ENCODE data around the gene CHD3. TPM values are rescaled to one million over a fixed set of nuclear protein-coding genes. Genes with fewer than 3 reads are reported as not detected.
A peak's percentile ranks its signal among the peaks of the same experiment; 100 is the strongest.

CHD3 gene
- total and polyA plus RNA-seq, 2 donors (not counting 3 experiments of a cell fraction or from before 2014, with no cell fraction given), result 102 to 185 TPM

DNA sequence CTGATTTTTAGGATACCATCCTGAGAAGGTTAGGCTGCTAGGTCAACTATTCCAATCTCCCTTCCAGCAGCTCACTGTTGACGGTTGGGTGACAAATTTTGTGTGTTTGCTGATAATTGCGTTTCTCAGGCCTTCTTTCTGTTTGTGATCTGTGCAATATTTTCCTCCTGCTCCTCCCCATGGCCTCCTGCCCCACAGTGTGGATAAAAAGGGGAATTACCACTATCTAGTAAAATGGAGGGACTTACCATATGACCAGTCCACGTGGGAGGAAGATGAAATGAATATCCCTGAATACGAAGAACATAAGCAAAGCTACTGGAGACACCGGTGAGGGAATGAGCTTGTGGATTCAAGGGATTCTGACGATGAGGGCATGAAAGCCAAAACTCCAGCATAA, 9.2 kb downstream of the CHD3 start:
- dilution Hi-C loops (cut with MboI; ENCODE audit: extremely low pct_ligation_motif_present, low sequenced_read_pairs) (no loop called here), intact Hi-C loops (cut with micrococcal nuclease) (loop anchor here (1.0 kb wide), 1 partner anchor 35 kb away; no protein-coding TSS in a partner anchor)
- H4K20me1 ChIP-seq (replicated peaks; ENCODE audit: control insufficient read depth, extremely low read depth, insufficient read depth, low read length), result no peaks in the 10 kb centered on the region
- H3K9me3 ChIP-seq (replicated peaks; ENCODE audit: control insufficient read depth, insufficient read depth, low read length), result no peaks in the 10 kb centered on the region
- peak; percentile 51 for DNase-seq (ENCODE audit: low read depth, low spot score)
- H3K4me3 ChIP-seq (replicated peaks in 1 of 3; ENCODE audit: insufficient read depth in 1 of 3, low read depth in 1 of 3, low read length in 3 of 3), result no peak overlapping the region
- BruUV-seq (replicated peaks), result no TSS peak
- H3K27ac ChIP-seq (ENCODE audit: insufficient read depth, low read depth, low read length), result no peak overlapping the region
- no peak overlapping the region for H3K4me2 ChIP-seq (ENCODE audit: insufficient read depth, low read length)
- no peaks in the 10 kb centered on the region for H3K79me2 ChIP-seq (ENCODE audit: control insufficient read depth, insufficient read depth, low read length)
- POLR2A ChIA-PET, result no interaction called here
- no peak for FAIRE-seq
- H3K4me1 ChIP-seq (ENCODE audit: control insufficient read depth, extremely low read depth, insufficient read depth, low read length), result no peaks in the 10 kb centered on the region
- H2AFZ ChIP-seq (ENCODE audit: low read depth, low read length), result no peak overlapping the region
- CTCF ChIA-PET, result interaction anchor here (0.6 to 7.1 kb wide), 12 partner anchors 14 to 155 kb away, joined by 3 to 58 read pairs (median 3); partner anchors contain the start of gene KDM6B
- no peak for TF ChIP-seq MYC (IDR thresholded peaks at IDR 0.05; ENCODE audit: low read depth, low read length)
- TF ChIP-seq, protein P1, sequence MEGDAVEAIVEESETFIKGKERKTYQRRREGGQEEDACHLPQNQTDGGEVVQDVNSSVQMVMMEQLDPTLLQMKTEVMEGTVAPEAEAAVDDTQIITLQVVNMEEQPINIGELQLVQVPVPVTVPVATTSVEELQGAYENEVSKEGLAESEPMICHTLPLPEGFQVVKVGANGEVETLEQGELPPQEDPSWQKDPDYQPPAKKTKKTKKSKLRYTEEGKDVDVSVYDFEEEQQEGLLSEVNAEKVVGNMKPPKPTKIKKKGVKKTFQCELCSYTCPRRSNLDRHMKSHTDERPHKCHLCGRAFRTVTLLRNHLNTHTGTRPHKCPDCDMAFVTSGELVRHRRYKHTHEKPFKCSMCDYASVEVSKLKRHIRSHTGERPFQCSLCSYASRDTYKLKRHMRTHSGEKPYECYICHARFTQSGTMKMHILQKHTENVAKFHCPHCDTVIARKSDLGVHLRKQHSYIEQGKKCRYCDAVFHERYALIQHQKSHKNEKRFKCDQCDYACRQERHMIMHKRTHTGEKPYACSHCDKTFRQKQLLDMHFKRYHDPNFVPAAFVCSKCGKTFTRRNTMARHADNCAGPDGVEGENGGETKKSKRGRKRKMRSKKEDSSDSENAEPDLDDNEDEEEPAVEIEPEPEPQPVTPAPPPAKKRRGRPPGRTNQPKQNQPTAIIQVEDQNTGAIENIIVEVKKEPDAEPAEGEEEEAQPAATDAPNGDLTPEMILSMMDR (IDR thresholded peaks at IDR 0.05; ENCODE audit: extremely low read depth in 1 of 2, insufficient read depth in 1 of 2, low read depth in 1 of 2, low read length in 2 of 2), result peak; percentile 26 to 29
- TF ChIP-seq, protein P2, sequence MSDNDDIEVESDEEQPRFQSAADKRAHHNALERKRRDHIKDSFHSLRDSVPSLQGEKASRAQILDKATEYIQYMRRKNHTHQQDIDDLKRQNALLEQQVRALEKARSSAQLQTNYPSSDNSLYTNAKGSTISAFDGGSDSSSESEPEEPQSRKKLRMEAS (IDR thresholded peaks at IDR 0.05; ENCODE audit: insufficient read depth, insufficient read length), result no peak
- no peak for TF ChIP-seq POLR2AphosphoS5 (IDR thresholded peaks at IDR 0.05; ENCODE audit: insufficient read depth, low read depth, low read length)
- TF ChIP-seq JUN (IDR thresholded peaks at IDR 0.05; ENCODE audit: borderline replicate concordance, insufficient read depth, insufficient read length, low read depth), result no peak
- TF ChIP-seq POLR2A (IDR thresholded peaks at IDR 0.05; ENCODE audit: low read depth, low read length), result no peak
- no peaks in the 10 kb centered on the region for H3K27me3 ChIP-seq (ENCODE audit: control insufficient read depth in 2 of 2, insufficient read depth in 2 of 2, low read length in 2 of 2)
- H3K9ac ChIP-seq (replicated peaks; ENCODE audit: extremely low read depth, insufficient read depth, low read length), result no peak overlapping the region
- H3K9me1 ChIP-seq (replicated peaks; ENCODE audit: control insufficient read depth, extremely low read depth, insufficient read depth, low read length), result no peaks in the 10 kb centered on the region
- H3K36me3 ChIP-seq (ENCODE audit: control insufficient read depth in 2 of 2, extremely low read depth in 1 of 2, insufficient read depth in 2 of 2, low read length in 2 of 2), result peaks cover 44 to 72% of the 10 kb centered on the region in 2 experiments
